Lung (tissue), 12 donors: ENCODE results near the gene DCDC1. TPM values are rescaled to one million over a fixed set of nuclear protein-coding genes. Genes with fewer than 3 reads are reported as not detected.

Experiments used
- ATAC-seq: fragments of 200-7000 bp; cut with Tn5 transposase; one replicate; pipeline ENCODE4 v1.9.1; 2020; ENCODE audit warnings: moderate number of reproducible peaks; ENCODE audit not compliant: insufficient read depth, low FRiP score
- DNase-seq, 3 donors: peaks; one replicate each; pipeline ENCODE4 v3.0.0-alpha.2; 2013 to 2017
- H3K27ac ChIP-seq, 2 donors: one replicate each; pipeline ENCODE4 v1.5.1; 2013; ENCODE audit warnings: mild to moderate bottlenecking in 2 of 2, moderate library complexity in 2 of 2, control low read depth in 1 of 2, inconsistent platforms in 1 of 2, low read depth in 1 of 2, low read length in 1 of 2
- H3K27me3 ChIP-seq, 3 donors: one replicate each; pipeline ENCODE4 v1.5.1; 2013; ENCODE audit warnings: low read length in 2 of 3; ENCODE audit not compliant: control insufficient read depth in 3 of 3, insufficient read depth in 3 of 3
- H3K36me3 ChIP-seq, 4 donors: one replicate each; pipeline ENCODE4 v1.5.1; 2013; ENCODE audit warnings: low read length in 4 of 4, mild to moderate bottlenecking in 1 of 4, moderate library complexity in 1 of 4; ENCODE audit not compliant: control insufficient read depth in 4 of 4, insufficient read depth in 4 of 4
- H3K4me1 ChIP-seq, 5 donors: one replicate each; pipeline ENCODE4 v1.5.1; 2013; ENCODE audit warnings: low read length in 5 of 5, mild to moderate bottlenecking in 2 of 5, moderate library complexity in 1 of 5; ENCODE audit not compliant: control insufficient read depth in 5 of 5, insufficient read depth in 5 of 5
- H3K4me3 ChIP-seq: one replicate; pipeline ENCODE4 v1.5.1; 2013; ENCODE audit warnings: mild to moderate bottlenecking, control low read depth, moderate library complexity
- H3K9ac ChIP-seq, 2 donors: one replicate each; pipeline ENCODE4 v1.5.1; 2013; ENCODE audit warnings: low read length in 2 of 2, control low read depth in 1 of 2; ENCODE audit not compliant: insufficient read depth in 1 of 2
- H3K9me3 ChIP-seq, 4 donors: one replicate each; pipeline ENCODE4 v1.5.1; 2013; ENCODE audit warnings: low read length in 3 of 4, mild to moderate bottlenecking in 1 of 4, moderate library complexity in 1 of 4; ENCODE audit not compliant: control insufficient read depth in 4 of 4, insufficient read depth in 3 of 4
- WGBS, 2 donors: extraction: QIAGEN DNeasy Blood & Tissue Kit; methylation state at CpG; one replicate each; pipeline ENCODE4 v1.1.7; 2013; 5-methylcytosine and 5-hydroxymethylcytosine counted together
- polyA plus RNA-seq, 2 donors: library from polyadenylated mRNA; stranded (reverse); fragments of 200-250 nt; gene quantifications; one replicate each; pipeline ENCODE4 v1.2.1, GENCODE V29; 2013
- total RNA-seq, 2 donors: library from RNA; depleted of rRNA in 1 of 2; stranded (reverse); fragments of >200 nt in 1 of 2; gene quantifications; one replicate each; pipeline ENCODE4 v1.2.1, GENCODE V29; 2014 to 2021
- TF ChIP-seq, protein P1 (sequence below): IDR thresholded peaks from 2 replicates; pipeline ENCODE4 v1.5.1; 2012; ENCODE audit warnings: mild to moderate bottlenecking; ENCODE audit errors: control extremely low read depth, extremely low read depth
- donor health status: control.
- donor health status: control.
- donor health status: Bipolar disorder and iron deficiency.
- donor health status: healthy.
- donor health status: DM: yes; HTN: yes; CAD: no.

DCDC1 gene
- total and polyA plus RNA-seq, 4 donors: 0.47 to 20.6 (median 4.7) TPM

DNA sequence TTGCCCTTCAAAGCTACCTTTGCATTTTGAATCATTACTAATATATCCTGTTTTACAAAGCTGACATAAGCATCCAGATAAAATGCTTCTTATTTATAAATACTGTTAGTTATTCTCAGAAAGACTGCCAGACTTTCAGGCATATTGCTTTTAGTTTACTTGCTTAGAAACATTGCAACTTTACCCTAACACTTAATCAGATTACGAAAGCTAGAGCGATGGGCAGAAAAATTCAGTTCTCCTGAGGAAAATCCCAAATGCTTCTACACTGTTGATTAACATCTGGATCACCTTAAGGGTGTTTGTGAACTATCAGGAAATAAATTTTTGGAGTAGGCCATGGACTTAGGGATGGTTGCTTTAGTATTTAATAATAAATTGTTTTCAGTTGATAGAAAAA, 493.7 kb downstream of the DCDC1 start:
- H3K36me3 ChIP-seq: no peaks in the 10 kb centered on the region
- 73 to 81% methylated on average over 2 of the region's 2 CpGs for WGBS, 2 donors
- peaks cover 0 to 70% (median 36%) of the 10 kb centered on the region in 5 donors for H3K4me1 ChIP-seq
- peak in 2 of 3 donors; percentile 88 to 91 for DNase-seq
- H3K27ac ChIP-seq: no peak overlapping the region
- H3K4me3 ChIP-seq: no peak overlapping the region
- no peaks in the 10 kb centered on the region for H3K9me3 ChIP-seq
- H3K27me3 ChIP-seq: no peaks in the 10 kb centered on the region
- peak overlapping the region in 1 of 2 donors; percentile 24 for H3K9ac ChIP-seq
- no peak for ATAC-seq
- TF ChIP-seq, protein P1, sequence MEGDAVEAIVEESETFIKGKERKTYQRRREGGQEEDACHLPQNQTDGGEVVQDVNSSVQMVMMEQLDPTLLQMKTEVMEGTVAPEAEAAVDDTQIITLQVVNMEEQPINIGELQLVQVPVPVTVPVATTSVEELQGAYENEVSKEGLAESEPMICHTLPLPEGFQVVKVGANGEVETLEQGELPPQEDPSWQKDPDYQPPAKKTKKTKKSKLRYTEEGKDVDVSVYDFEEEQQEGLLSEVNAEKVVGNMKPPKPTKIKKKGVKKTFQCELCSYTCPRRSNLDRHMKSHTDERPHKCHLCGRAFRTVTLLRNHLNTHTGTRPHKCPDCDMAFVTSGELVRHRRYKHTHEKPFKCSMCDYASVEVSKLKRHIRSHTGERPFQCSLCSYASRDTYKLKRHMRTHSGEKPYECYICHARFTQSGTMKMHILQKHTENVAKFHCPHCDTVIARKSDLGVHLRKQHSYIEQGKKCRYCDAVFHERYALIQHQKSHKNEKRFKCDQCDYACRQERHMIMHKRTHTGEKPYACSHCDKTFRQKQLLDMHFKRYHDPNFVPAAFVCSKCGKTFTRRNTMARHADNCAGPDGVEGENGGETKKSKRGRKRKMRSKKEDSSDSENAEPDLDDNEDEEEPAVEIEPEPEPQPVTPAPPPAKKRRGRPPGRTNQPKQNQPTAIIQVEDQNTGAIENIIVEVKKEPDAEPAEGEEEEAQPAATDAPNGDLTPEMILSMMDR: no peak

DNA sequence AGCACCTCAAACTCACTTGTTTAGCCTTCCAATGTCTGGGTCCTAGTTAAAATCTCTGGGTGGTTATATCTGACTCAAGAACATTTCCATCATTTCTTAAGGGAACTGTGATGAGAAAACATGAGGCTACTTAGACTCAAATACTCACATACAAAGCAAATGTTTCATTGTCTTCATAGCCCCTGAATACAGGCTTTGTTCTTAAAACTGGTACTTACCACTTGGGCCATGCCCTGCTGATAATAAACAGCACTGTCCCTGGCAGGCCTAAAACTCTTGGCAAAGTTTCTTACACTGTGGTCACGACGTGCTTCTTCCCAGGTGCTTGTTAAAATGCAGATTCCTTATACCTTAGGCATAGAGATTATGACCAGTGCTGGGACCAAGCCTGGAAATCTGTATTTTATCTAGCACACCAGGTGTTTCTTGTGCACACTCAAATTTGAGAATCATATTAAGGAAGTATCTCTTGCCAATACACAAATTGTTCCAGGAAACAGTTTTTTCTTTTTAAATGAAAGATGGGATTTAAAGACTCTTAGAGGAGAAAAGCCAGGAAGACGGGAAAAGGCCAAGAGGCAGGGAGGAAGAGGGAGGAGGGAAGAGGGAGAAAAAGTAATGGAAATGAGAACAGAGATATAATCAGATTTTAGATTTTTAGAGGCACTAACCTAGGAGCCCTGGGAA, 495.5 kb downstream of the DCDC1 start:
- H3K4me1 ChIP-seq: peaks cover 0 to 70% (median 34%) of the 10 kb centered on the region in 5 donors
- peak in 2 of 3 donors; percentile 72 to 84 for DNase-seq
- no peak for ATAC-seq
- no peak overlapping the region for H3K27ac ChIP-seq
- no peaks in the 10 kb centered on the region for H3K36me3 ChIP-seq
- no peaks in the 10 kb centered on the region for H3K27me3 ChIP-seq
- no peak overlapping the region for H3K9ac ChIP-seq
- no peak overlapping the region for H3K4me3 ChIP-seq
- WGBS, 2 donors: 43 to 73% methylated on average over 3 of the region's 3 CpGs
- H3K9me3 ChIP-seq: no peaks in the 10 kb centered on the region
- TF ChIP-seq, protein P1: no peak

DNA sequence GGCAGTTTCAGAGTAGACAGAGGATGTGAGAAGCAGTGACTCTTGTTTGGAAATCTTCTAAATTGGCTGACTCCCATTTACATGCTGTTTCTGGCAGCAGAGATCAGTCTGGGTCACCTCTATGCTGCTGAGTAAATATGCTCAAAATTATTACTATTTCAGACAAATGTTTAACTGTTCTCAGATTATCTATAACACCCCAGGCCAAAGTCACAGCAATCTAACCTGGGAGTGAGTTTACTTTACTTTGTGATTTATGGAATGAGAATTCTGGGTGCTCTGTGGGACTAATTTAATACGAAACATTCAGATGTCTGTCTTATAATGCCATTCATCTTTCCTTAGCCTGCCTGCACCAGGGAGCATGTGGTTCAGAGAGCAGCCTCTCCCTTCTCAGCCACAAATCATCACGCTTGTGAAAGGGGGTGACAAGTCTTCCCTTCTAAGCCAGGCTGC, 500.9 kb downstream of the DCDC1 start:
- Histone ChIP-seq H3K27ac (no peak overlapping the region), H3K4me3 (no peak overlapping the region), H3K9me3 (no peaks in the 10 kb centered on the region), H3K27me3 (no peaks in the 10 kb centered on the region), H3K4me1 (peaks cover 0 to 25% (median 1%) of the 10 kb centered on the region in 5 donors), H3K9ac (no peak overlapping the region), H3K36me3 (no peaks in the 10 kb centered on the region)
- WGBS, 2 donors: 73 to 85% methylated on average over 2 of the region's 2 CpGs
- DNase-seq (peak; percentile 52 to 88 (median 76)), ATAC-seq (no peak)
- TF ChIP-seq, protein P1: no peak
